SK-N-SH treated with all-trans-retinoic acid at 6 μM for 48 hours (cell line): ENCODE data around the gene TTC39B.

Experiments
- ATAC-seq: fragments of 200-7000 bp; cut with Tn5 transposase; 3 replicates; pipeline ENCODE4 v1.9.1; 2020; ENCODE audit warnings: mild to moderate bottlenecking, moderate library complexity
- ARNTL ChIP-seq: fragments of 450-650 bp; formaldehyde crosslinking; IDR thresholded peaks from 2 replicates; pipeline ENCODE4 v1.5.0; 2020; ENCODE audit warnings: low read depth, mild to moderate bottlenecking, moderate library complexity, borderline replicate concordance
- BACH2 ChIP-seq: fragments of 250-450 bp; sonication (Bioruptor Pico); IDR thresholded peaks from 2 replicates; pipeline ENCODE4 v1.9.0; 2021; ENCODE audit warnings: mild to moderate bottlenecking, borderline replicate concordance
- CREB5 ChIP-seq: fragments of 250-450 bp; sonication (Bioruptor Pico); IDR thresholded peaks from 2 replicates; pipeline ENCODE4 v1.5.1; 2020; ENCODE audit warnings: low read depth, mild to moderate bottlenecking, moderate library complexity
- CSDC2 ChIP-seq: fragments of 250-450 bp; sonication (Bioruptor Pico); IDR thresholded peaks from 2 replicates; pipeline ENCODE4 v1.5.0; 2020; ENCODE audit warnings: mild to moderate bottlenecking, moderate library complexity
- ESRRG ChIP-seq: fragments of 250-450 bp; sonication (Bioruptor Pico); IDR thresholded peaks from 2 replicates; pipeline ENCODE4 v1.6.1; 2021; ENCODE audit warnings: mild to moderate bottlenecking
- GLIS3 ChIP-seq: fragments of 250-450 bp; sonication (Bioruptor Pico); IDR thresholded peaks from 2 replicates; pipeline ENCODE4 v1.5.0; 2020; ENCODE audit warnings: mild to moderate bottlenecking, moderate library complexity
- ISL1 ChIP-seq: fragments of 250-450 bp; sonication (Bioruptor Pico); IDR thresholded peaks from 2 replicates; pipeline ENCODE4 v2.1.2; 2022; ENCODE audit warnings: mild to moderate bottlenecking, moderate library complexity
- PATZ1 ChIP-seq: fragments of 250-450 bp; sonication (Bioruptor Pico); IDR thresholded peaks from 2 replicates; pipeline ENCODE4 v1.8.0; 2020; ENCODE audit warnings: mild to moderate bottlenecking, moderate library complexity, borderline replicate concordance
- POU6F1 ChIP-seq: fragments of 250-450 bp; sonication (Bioruptor Pico); IDR thresholded peaks from 2 replicates; pipeline ENCODE4 v1.8.0; 2021; ENCODE audit warnings: low read depth, mild to moderate bottlenecking, moderate library complexity, borderline replicate concordance
- PPARA ChIP-seq: fragments of 250-450 bp; sonication (Bioruptor Pico); IDR thresholded peaks from 2 replicates; pipeline ENCODE4 v1.5.0; 2020; ENCODE audit warnings: mild to moderate bottlenecking, borderline replicate concordance
- RARB ChIP-seq: fragments of 250-450 bp; sonication (Bioruptor Pico); IDR thresholded peaks from 2 replicates; pipeline ENCODE4 v1.8.0; 2021; ENCODE audit warnings: mild to moderate bottlenecking, moderate library complexity
- SNAI2 ChIP-seq: fragments of 250-450 bp; sonication (Bioruptor Pico); IDR thresholded peaks from 2 replicates; pipeline ENCODE4 v1.5.0; 2020; ENCODE audit warnings: mild to moderate bottlenecking, moderate library complexity
- TCF4 ChIP-seq: fragments of 250-450 bp; sonication (Bioruptor Pico); IDR thresholded peaks from 2 replicates; pipeline ENCODE4 v1.8.0; 2021; ENCODE audit warnings: mild to moderate bottlenecking, moderate library complexity, borderline replicate concordance
- TSHZ2 ChIP-seq: fragments of 250-450 bp; sonication (Bioruptor Pico); IDR thresholded peaks from 2 replicates; pipeline ENCODE4 v1.5.0; 2020; ENCODE audit warnings: mild to moderate bottlenecking, moderate library complexity
- ZC3H10 ChIP-seq: fragments of 250-450 bp; sonication (Bioruptor Pico); IDR thresholded peaks from 2 replicates; pipeline ENCODE4 v1.5.1; 2021; ENCODE audit warnings: mild to moderate bottlenecking, moderate library complexity
- ZFP3 ChIP-seq: fragments of 250-450 bp; sonication (Bioruptor Pico); IDR thresholded peaks from 2 replicates; pipeline ENCODE4 v1.5.0; 2020; ENCODE audit warnings: mild to moderate bottlenecking, moderate library complexity
- ZFP30 ChIP-seq: fragments of 450-650 bp; formaldehyde crosslinking; IDR thresholded peaks from 2 replicates; pipeline ENCODE4 v1.5.0; 2022; ENCODE audit warnings: mild to moderate bottlenecking, moderate library complexity
- ZNF565 ChIP-seq: fragments of 450-650 bp; formaldehyde crosslinking; conservative IDR thresholded peaks from 2 replicates; pipeline ENCODE4 v1.5.0; 2020; ENCODE audit warnings: low read depth, mild to moderate bottlenecking, moderate library complexity
- ZNF70 ChIP-seq: fragments of 450-650 bp; formaldehyde crosslinking; IDR thresholded peaks from 2 replicates; pipeline ENCODE4 v1.5.0; 2020; ENCODE audit warnings: mild to moderate bottlenecking, moderate library complexity
- ZNF8 ChIP-seq: fragments of 450-650 bp; formaldehyde crosslinking; IDR thresholded peaks from 2 replicates; pipeline ENCODE4 v1.5.0; 2020; ENCODE audit warnings: mild to moderate bottlenecking, moderate library complexity
- TF ChIP-seq, protein P1 (sequence below): fragments of 250-450 bp; sonication (Bioruptor Pico); IDR thresholded peaks from 2 replicates; pipeline ENCODE4 v1.5.1; 2021; ENCODE audit warnings: mild to moderate bottlenecking, moderate library complexity

Gene TTC39B

DNA sequence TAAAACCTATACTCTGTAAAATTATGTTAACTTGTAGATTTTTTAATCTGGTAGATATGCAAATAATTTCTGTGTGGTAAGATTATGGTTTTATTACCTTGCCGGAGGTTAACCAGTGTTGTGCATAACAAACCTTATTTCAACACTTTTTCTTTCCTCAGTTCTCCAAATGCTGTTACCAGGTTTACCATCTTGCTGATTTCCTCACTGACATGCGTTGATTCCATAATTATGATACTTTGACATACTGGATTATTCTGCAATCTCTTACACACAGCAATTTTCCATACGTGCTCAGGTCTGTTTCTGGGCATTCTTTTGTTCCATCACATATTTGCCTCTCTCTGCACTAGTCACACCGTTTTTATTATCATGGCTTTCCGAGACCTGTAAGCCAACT lies 77.6 kb downstream of the TTC39B start:
- ATAC-seq: no peak
- no peak for TF ChIP-seq RARB
- no peak for TF ChIP-seq ZNF70 (CRISPR knock-in tag)
- TF ChIP-seq, protein P1, sequence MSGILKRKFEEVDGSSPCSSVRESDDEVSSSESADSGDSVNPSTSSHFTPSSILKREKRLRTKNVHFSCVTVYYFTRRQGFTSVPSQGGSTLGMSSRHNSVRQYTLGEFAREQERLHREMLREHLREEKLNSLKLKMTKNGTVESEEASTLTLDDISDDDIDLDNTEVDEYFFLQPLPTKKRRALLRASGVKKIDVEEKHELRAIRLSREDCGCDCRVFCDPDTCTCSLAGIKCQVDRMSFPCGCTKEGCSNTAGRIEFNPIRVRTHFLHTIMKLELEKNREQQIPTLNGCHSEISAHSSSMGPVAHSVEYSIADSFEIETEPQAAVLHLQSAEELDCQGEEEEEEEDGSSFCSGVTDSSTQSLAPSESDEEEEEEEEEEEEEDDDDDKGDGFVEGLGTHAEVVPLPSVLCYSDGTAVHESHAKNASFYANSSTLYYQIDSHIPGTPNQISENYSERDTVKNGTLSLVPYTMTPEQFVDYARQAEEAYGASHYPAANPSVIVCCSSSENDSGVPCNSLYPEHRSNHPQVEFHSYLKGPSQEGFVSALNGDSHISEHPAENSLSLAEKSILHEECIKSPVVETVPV: no peak
- no peak for TF ChIP-seq ARNTL (CRISPR knock-in tag)
- TF ChIP-seq BACH2: no peak
- no peak for TF ChIP-seq PPARA (CRISPR knock-in tag)
- no peak for TF ChIP-seq GLIS3 (CRISPR knock-in tag)
- TF ChIP-seq SNAI2 (CRISPR knock-in tag): no peak
- no peak for TF ChIP-seq CREB5 (CRISPR knock-in tag)
- no peak for TF ChIP-seq ZNF565 (CRISPR knock-in tag)
- no peak for TF ChIP-seq ESRRG
- TF ChIP-seq TCF4 (CRISPR knock-in tag): no peak
- TF ChIP-seq ZFP3 (CRISPR knock-in tag): no peak
- TF ChIP-seq ZFP30 (CRISPR knock-in tag): no peak
- no peak for TF ChIP-seq TSHZ2 (CRISPR knock-in tag)
- no peak for TF ChIP-seq CSDC2
- no peak for TF ChIP-seq POU6F1

GRCh38 chr9:15227491-15227890 lies 79.5 kb downstream of the TTC39B start:
- ATAC-seq: no peak
- TF ChIP-seq RARB (no peak), ISL1 (CRISPR knock-in tag) (no peak), BACH2 (no peak), ESRRG (no peak), ZFP3 (CRISPR knock-in tag) (no peak), SNAI2 (CRISPR knock-in tag) (no peak), PPARA (CRISPR knock-in tag) (no peak), ZNF8 (no peak), ZNF70 (CRISPR knock-in tag) (no peak), ZFP30 (CRISPR knock-in tag) (no peak), CSDC2 (no peak), ZC3H10 (no peak), CREB5 (CRISPR knock-in tag) (no peak), GLIS3 (CRISPR knock-in tag) (no peak), PATZ1 (CRISPR knock-in tag) (no peak)
- TF ChIP-seq, protein P1: no peak
